Neural progenitor cell (in vitro differentiated cells): ENCODE measurements around the gene RGS7.

Experiments used
- EZH2 ChIP-seq: fragments of 200-600 bp; sonication (generic); IDR thresholded peaks from 2 replicates; pipeline ENCODE4 v1.6.1; 2017; ENCODE audit warnings: antibody characterized with exemption, mild to moderate bottlenecking, moderate library complexity
- EZH2phosphoT487 ChIP-seq: fragments of 200-600 bp; sonication (generic); IDR thresholded peaks from 2 replicates; pipeline ENCODE4 v1.6.1; 2017; ENCODE audit warnings: antibody characterized with exemption
- TF ChIP-seq, protein P1 (sequence below): fragments of 200-600 bp; sonication (generic); IDR thresholded peaks from 2 replicates; pipeline ENCODE4 v1.5.1; 2017; ENCODE audit warnings: antibody characterized with exemption, mild to moderate bottlenecking

DNA sequence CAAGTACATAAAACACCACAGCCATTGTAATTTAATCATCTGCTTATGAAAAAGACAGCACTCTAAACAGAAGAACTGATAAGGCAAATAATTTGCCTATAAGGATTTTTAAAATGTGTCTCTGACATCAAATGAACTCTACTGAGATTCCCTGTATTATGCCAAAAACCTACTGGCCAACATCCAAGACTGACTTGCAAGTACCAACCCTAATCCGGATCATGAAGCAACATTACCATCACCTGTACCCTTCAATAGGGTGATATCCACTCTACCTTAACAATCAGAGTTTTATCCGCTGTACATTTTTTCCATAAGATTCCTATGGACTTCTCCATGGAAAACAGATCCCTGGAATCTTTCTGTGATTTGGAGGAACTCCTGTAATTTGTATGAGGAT, 4.6 kb downstream of the RGS7 start:
- TF ChIP-seq, protein P1, sequence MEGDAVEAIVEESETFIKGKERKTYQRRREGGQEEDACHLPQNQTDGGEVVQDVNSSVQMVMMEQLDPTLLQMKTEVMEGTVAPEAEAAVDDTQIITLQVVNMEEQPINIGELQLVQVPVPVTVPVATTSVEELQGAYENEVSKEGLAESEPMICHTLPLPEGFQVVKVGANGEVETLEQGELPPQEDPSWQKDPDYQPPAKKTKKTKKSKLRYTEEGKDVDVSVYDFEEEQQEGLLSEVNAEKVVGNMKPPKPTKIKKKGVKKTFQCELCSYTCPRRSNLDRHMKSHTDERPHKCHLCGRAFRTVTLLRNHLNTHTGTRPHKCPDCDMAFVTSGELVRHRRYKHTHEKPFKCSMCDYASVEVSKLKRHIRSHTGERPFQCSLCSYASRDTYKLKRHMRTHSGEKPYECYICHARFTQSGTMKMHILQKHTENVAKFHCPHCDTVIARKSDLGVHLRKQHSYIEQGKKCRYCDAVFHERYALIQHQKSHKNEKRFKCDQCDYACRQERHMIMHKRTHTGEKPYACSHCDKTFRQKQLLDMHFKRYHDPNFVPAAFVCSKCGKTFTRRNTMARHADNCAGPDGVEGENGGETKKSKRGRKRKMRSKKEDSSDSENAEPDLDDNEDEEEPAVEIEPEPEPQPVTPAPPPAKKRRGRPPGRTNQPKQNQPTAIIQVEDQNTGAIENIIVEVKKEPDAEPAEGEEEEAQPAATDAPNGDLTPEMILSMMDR = no peak
- no peak for TF ChIP-seq EZH2
- TF ChIP-seq EZH2phosphoT487 = no peak
